ENCODE data around the gene WDR90.

The WDR90 gene

DNA sequence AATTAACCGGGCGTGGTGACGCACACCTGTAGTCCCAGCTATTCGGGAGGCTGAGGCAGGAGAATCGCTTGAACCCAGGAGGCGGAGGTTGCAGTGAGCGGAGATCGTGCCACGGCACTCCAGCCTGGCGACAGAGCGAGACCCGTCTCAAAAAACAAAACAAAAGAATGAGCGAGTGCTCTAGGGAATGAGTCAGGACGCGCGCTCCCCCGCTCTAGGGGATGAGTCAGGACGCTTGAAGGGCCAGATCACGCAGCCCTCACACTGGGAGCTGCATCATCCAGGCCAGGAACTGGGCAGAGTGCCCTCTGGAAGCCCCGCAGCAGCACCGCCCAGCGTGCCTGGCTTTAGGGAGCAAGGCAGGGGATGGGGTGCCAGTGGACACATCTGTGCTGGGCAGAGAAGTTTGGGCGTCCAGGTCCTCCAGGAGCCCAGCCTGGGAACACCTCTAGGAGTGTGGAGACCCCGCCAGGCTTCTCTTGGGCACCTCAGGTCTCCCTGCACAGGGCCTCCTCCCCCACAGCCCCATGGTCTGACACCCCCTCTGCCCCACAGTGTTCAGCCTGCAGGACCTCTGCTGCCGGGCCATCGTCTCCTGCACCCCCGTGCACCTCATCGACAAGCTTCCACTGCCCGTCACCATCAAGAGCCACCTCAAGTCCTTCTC is 22.2 kb upstream of the WDR90 start:
- no peak for DNase-seq

DNA sequence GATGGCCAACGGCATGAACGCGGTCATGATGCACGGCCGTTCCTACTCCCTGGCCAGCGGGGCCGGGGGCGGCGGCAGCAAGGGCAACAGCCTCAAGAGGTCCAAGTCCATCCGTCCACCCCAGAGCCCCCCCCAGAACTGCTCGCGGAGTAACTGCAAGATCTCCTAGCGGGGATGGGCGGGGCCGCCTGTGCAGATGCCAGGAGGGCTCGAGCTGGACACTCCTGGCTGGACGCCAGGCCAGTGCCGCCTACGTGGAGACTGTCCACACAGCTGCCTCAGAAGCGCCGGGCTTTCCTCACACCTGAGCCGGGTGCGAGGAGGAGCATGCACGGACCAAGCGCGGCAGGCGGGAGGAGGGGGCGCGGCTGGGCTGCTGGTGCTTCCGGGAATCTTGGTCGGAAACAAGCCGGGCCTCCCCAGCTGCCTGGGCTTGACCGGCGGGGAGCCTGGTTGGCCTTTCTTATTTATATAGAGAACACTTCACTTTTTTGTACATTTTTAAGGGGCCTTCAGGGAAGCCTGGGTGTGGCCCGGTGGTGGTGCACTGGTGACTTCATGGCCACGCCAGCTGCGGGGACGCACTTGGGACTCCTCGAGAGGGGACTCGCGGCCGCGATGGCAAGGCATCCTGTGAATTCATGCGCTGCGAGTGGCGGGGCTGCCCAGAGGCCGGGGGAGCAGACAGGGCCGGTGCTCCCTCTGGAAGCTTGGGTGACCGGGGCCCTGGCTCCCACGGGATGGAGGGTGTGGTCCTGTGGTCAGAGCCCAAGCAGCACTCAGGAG is 21.5 kb upstream of the WDR90 start:
- no peak for DNase-seq

DNA sequence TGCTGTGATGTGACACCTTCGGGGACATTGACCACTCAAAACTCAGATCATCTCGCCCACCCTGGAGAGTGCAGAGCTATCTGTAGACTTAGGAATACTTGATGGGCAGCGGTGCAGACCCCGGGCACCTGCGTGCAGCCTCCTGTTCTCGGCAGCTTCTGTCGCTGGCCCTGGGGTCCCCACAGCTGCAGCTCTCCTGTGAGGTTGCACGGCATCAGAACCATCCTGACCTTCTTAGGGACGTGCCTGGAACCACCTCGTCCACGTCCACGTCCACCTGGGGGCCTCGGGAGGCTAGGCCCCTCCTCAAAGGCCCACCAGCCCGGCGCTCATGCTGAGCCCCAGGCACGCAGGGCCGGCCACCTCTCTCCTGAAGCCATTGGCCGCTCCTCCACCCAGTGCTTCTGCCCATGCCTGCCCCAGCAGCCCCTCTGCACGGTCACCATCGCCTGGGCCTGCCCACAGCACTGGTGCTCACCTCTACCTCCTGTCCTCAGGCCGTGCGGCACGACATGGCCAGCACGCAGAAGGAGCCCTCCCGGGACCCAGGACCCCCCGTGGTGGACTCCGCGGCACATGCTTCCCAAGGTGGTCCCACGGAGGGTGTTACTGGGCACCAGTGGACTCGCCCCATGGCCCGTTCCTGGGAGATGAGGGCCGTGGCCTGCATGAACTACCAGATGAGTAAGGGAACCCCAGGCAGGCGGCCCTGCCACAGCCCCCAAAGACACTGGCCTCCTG is 20.7 kb upstream of the WDR90 start:
- no peak for DNase-seq

DNA sequence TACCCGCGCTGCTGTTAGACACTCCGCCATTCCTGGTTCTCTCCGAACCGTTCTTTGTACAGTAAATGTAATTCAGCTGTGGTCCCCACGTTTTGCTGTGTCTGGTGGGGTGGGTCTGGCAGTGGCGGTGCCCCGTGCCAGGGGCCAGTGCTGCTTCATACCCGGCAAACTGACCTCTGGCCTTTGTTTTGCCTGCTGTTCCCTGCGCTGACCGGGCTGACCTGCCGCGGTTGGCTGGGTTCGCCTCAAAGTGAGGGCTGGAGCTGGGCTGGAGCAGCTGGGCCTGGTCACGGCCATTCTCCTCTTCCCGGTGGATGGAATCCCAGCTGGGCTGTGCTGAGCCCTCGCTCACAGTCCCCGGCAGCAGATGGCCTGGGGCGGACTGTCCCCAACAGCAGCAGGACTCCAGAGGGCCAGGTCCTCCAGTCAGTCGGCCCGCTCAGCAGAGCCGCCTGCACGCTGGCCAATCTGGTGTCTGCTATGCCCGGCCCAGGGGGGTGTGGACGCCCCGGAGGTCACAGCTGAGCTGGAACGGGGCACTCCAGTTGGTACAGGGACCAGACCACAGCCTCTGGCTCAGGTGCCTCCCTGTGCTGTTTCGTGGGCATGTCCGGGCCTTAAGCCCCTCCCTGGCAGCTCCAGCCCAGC is 19.9 kb upstream of the WDR90 start:
- DNase-seq: no peak

DNA sequence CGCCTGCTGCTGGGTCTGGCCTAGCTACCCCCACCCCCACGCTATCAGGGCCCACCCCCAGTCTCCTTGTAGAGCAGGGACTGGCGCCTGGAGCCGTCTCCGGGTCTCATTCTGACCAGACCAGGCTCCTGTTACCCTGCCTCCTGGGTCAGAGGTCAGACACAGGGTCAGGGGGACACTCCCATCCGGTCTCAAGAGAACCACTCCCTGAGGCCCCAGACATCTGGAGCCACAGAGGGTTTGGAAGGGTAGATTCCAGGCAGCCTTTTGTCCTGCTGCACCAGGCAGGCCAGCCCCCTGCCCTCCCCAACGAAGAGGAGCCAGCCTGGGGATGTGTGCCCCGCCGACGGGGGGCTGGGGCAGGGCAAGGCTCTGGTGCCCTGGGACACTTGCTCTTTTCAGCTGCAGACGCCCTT is 19.3 kb upstream of the WDR90 start:
- no peak for DNase-seq

DNA sequence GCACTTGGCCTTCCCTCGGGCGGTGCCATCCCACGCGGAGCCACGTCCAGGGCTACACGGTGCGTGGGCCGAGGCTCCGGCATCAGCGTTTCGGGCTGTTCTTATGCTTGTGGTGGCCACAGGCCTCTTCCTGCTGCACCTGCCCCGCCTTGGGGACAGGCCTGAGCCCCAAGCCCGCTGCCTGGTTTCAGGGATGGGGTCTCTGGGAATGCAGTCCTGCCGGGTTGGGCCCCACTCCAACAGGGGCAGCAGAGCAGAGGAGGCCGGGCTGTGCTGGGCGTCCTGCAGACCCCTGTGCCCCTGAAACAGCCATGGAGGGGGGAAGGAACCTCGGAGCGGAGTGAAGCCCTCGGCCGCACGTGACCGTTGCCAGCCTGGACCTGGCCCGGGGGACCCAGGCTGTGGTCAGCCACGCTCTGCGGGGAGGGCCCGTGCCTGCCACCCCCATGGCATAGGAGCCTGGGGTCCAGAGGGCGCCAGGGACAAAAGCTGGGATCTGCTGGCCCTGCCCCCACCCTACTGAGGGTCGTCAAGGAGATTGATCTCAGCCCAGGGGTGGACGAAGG is 18.8 kb upstream of the WDR90 start:
- no peak for DNase-seq

DNA sequence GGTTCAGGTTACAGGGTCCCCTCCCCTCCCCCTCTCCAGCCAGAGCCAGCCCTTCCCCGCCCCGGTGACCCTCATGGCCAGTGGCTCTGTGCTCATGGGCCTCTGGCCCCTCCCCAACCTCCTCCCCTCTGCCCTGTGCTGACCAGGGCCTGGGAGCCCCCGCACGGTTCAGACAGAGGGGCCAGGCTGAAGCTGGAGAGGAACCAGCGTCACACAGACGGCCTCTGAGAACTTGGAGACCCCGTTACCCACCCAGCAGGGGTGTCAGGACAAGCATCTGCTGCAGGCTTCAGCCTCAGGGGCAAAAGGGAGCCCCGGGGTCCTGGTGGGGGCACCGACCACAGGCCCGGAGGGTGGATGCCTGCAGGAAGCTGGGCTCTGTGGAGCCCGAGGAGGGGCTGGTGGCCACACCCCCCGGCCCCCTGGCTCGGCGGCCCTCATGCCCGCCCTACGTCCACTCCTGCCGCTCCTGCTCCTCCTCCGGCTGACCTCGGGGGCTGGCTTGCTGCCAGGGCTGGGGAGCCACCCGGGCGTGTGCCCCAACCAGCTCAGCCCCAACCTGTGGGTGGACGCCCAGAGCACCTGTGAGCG is 18.3 kb upstream of the WDR90 start, which contains the start of gene WFIKKN1:
Gene WFIKKN1 (plus strand): TSS at position 171 of the 591 bp plus-strand sequence. CDS start 269 bp downstream, at position 440.
- no peak for DNase-seq

DNA sequence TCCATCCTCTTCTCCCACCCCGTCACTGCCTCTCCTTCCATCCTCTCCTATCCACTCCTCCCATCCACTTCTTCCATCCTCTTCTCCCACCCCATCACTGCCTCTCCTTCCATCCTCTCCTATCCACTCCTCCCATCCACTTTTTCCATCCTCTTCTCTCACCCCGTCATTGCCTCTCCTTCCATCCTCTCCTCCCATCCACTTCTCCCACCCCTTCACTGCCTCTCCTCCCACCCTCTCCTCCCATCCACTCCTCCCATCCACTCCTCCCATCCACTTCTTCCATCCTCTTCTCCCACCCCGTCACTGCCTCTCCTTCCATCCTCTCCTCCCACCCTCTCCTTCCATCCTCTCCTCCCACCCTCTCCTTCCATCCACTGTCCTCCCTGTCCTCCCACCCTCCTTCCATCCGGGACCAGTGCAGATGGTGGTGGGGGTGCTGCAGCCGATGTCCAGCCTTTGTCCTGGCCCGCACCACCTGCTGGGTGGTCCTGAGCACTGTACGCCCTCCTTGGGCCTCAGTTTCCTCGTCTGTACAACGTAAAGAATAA is 17.3 kb upstream of the WDR90 start:
- no peak for DNase-seq

DNA sequence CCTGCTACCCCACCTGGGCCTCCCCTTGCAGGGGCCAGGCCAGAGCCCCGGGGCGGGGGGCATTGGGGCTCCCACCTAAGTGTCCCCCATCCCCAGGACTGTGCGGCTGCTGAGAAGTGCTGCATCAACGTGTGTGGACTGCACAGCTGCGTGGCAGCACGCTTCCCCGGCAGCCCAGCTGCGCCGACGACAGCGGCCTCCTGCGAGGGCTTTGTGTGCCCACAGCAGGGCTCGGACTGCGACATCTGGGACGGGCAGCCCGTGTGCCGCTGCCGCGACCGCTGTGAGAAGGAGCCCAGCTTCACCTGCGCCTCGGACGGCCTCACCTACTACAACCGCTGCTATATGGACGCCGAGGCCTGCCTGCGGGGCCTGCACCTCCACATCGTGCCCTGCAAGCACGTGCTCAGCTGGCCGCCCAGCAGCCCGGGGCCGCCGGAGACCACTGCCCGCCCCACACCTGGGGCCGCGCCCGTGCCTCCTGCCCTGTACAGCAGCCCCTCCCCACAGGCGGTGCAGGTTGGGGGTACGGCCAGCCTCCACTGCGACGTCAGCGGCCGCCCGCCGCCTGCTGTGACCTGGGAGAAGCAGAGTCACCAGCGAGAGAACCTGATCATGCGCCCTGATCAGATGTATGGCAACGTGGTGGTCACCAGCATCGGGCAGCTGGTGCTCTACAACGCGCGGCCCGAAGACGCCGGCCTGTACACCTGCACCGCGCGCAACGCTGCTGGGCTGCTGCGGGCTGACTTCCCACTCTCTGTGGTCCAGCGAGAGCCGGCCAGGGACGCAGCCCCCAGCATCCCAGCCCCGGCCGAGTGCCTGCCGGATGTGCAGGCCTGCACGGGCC is 16.5 kb upstream of the WDR90 start:
- no peak for DNase-seq

DNA sequence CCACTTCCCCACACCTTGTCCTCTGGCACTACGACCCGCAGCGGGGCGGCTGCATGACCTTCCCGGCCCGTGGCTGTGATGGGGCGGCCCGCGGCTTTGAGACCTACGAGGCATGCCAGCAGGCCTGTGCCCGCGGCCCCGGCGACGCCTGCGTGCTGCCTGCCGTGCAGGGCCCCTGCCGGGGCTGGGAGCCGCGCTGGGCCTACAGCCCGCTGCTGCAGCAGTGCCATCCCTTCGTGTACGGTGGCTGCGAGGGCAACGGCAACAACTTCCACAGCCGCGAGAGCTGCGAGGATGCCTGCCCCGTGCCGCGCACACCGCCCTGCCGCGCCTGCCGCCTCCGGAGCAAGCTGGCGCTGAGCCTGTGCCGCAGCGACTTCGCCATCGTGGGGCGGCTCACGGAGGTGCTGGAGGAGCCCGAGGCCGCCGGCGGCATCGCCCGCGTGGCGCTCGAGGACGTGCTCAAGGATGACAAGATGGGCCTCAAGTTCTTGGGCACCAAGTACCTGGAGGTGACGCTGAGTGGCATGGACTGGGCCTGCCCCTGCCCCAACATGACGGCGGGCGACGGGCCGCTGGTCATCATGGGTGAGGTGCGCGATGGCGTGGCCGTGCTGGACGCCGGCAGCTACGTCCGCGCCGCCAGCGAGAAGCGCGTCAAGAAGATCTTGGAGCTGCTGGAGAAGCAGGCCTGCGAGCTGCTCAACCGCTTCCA is 15.7 kb upstream of the WDR90 start:
- DNase-seq: no peak

DNA sequence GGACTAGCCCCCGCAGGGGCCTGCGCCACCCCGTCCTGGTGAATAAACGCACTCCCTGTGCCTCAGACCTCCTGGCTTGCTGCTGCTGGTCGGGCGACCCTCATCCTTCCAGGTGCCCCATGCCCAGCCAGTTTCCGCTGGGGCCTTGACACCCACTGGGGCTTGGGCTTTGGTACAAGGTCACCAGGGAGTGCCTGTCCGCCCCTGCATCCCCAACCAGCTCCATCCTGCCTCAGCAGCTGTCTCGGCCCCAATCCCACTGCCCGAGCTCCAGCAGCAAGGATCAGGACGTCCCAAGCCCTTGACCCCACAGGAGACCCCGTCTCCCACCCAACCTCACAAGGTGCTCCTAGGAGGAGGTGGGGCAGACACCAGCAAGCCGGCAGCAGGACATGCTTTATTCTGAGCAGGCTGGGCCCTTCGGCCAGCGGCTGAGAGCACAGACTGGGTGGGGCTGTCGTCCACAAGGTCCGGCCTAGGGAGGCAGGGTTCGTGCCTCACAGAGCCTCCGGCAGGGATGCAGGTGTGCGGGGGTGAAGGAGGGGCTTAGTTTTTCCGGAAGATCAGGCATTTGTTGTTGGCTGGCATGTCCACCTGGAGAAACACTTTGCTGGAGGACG is 15.0 kb upstream of the WDR90 start:
- DNase-seq: no peak

DNA sequence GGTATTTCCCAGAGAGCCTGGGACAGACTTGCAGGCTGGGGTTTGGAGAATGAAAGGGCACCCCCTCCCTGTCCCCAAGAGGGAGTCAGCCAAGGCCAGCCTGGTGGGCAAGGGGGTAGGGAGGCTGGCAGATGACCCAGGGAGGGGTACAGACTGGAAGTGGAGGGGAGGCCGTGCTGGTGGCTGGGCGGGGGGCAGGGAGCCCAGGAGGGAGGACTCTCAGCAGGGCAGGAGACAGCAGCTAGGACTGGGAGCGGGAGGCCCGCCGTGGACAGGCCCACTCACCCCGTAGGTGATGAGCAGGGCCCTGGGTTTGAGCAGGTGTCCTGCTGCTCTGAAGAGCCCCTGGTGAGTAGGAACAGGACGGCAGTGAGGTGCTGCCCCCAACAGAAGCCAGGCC is 14.2 kb upstream of the WDR90 start:
- no peak for DNase-seq

DNA sequence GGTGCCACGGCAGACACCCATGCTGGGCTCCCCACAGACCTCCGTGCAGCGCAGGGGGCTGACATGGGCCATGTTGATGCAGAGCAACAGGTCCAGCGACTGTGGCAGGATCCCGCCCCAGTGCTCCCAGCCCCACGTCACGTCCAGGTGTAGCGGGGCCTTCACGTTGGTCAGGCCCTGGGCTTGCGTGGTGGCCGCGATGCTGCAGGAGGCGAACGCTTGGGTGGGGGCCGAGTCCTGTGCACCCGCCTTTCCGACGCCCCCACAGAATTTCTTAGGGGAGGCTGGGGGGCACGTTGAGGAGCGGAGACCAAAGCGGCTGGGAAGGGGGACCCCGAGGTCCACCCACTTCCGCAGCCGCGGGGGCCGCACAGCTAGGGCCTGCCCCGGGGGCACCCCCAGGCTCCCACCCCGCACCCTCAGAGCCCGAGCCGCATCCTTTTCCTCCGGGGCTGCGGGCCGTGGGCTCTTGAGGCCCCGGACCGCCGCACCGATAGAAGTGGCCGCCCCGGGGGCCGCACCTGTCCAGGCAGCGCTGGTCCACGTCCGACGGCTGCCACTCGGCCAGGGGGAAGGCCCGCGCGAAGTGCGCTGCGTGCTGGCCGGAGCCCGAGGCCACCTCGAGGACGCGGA is 13.5 kb upstream of the WDR90 start:
- no peak for DNase-seq

DNA sequence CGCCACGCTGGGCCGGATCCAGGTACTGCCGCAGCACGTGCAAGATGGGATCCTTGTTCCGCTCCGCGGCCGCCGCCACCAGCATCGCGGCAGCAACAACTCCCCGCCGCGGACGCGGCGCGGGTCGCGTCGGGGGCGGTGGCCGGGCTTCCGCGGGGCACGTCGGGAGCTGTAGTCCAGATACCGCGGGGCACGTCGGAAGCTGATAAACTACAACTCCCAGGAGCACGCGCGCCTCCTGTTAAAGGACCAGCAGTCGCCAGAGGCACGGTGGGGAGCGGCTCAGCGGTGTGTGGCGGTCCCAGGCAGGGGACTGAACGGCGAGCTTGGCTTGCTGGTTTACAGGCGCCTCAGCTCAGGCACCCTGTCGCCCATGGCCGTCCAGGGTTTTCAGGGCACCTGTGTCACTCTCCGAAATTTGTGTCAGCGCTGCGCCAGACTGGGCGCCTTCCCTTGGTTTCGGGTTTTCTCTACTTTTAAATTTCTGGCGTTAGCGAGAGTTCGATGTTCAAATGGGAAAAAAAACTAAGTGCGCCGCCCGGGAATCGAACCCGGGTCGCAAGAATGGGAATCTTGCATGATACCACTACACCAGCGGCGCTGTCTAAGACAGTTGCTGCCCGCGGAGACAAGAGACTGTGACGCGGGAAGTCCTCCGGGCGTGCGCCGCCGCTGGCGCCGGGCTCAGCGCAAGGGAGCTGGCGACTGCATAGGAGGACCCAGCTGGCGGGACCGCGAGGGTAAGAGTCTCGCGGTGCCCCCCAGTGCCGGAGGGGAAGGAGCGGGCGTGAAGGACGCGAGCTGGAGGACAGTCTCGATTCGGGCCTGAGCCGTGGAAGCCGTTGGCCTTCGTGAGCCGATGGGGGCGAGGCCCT is 12.7 kb upstream of the WDR90 start, which contains the start of gene METTL26:
Gene METTL26 (minus strand): TSS at position 100 of the 875 bp plus-strand sequence. CDS start 15 bp downstream, at position 85.
- peak; percentile 91 for DNase-seq

DNA sequence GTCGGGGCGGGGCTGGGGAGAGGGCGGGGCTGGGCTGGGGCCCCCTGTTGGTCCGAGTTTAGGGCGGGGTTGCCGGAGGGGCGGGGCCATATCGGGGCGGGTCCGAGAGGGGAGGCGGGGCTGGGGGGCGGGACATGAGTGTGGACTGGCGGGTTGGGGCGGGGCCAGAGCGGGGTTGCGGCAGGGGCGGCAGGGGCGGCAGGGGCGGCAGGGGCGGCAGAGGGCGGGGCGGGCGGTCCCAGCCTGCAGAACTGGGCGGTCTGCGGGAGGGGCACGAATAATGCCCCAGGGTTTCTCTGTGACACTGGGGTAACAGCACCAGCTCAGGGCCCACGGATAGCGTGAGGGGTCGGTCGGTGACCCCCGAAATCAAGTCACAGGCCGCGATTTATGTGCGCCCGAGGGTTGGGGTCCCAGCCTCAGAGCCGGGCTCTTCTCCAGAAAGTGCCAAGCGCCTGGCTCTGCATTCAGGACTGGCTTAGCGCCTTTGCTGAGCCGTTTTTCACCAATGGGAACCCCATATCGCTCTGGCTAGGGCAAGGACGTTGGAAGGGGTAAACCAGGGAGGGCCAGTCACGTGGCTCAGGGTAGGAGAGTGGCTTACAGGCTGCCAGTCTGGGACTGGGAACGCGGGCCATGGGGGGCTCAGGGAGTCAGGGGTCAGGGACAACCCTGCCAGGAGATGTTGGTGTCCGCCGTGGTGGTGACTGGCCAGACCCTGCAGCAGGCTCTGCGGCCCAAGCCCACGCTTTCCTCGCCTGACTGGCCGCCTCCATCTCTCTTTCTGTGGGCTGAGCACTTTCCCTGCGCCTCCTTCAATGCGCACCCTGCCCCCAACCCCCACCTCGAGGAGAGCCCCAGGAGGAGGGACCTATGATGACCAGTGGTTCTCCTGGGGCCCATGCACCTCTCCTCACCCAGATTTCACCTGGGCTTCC is 11.8 kb upstream of the WDR90 start:
- DNase-seq: peak; percentile 92

DNA sequence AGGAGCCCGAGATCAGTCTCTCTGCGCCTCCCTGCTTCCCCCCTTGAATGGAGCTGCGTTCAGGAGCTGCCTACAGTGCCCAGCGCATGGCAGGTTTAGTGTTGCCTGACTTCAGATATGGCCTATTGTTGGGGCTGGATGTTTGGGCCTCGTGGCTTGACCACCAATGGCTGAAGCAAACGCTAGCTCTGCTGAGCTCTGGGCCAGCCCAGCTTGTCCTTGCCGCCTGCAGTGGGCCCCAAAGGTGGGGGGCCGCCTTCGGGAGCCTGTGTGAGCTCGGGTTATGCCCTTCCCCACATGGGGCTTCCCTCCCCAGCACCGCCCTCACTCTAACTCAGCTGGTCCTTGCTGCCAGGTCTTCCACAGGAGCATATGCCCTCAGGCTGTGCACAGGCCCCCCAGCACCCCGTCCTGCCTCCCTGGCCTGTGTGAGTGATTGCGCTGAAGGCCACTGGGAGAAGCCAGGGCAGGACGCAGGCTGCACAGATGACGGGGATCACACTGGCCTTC is 11.1 kb upstream of the WDR90 start:
- no peak for DNase-seq

DNA sequence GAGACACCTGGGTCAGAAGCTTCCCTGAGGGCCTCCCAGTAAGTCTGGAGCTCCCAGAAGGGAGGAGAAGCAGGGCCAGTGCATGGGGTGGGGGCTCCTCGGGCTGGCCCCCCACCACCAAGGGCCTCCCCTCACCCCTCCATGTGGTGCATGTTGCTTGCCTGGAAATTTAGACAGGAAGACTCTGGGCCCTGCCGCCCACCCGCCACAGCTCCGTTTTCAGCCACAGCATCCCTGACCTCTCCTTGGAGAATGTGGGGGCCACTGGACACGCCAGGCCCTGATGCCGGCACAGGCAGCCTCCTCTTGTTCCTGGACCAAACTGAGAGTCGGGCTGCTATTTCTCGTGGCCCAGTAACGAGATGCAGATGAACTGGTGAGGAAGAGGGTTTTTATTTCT is 10.3 kb upstream of the WDR90 start:
- no peak for DNase-seq

Data from stimulated activated CD4-positive, alpha-beta T cell treated with anti-CD3 and anti-CD28 coated beads, Interleukin-12 subunit alpha, Interleukin-12 subunit beta, amount 100 ng/mL, for 4 hours (primary cell).